HL-60/S4 treated with retinoic acid at 250 ng/mL for 4 days and 3 days (cell line): Measurements from ENCODE around the gene TJP1.
"Not testable (repeated sequence)": the region's sequence is repeated elsewhere in the genome, so short reads cannot be mapped to it uniquely, and the experiment has no call there.

ENCODE experiments used
- in situ Hi-C: fragments of 300-500 bp; cut with MboI; formaldehyde crosslinking; loops from 2 replicates; pipeline ENCODE4 v1.7.0; 2022; ENCODE audit warnings: low sequenced_read_pairs

The TJP1 gene

GRCh38 chr15:29756358-29757267 lies 65.7 kb downstream of the TJP1 start:
- in situ Hi-C loops, result no loop called here

GRCh38 chr15:29754009-29754408 lies 68.3 kb downstream of the TJP1 start:
- in situ Hi-C loops, result not testable (repeated sequence)

GRCh38 chr15:29753506-29753905 lies 68.8 kb downstream of the TJP1 start:
- in situ Hi-C loops, result no loop called here

DNA sequence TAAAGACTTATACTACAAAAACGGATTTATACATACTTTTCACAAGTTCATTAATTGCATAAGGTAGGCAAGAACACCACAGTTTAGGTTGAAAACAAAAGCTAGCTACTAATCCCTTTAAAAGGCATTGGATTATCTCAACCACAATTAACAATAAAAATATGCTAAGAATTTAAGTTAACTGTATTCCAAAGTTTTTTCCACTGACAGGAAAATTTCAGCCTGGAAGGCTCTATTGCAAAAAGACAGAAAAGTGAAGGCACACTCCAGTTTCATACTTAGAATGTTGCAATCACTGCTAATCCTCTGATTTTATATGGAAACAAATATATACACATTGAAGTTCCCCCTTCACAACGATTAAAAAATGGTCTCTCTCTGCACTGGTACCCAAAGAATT lies 71.5 kb downstream of the TJP1 start:
- in situ Hi-C loops, result no loop called here

- in situ Hi-C loops, result no loop called here
Observed at GRCh38 chr15:29749365-29750086, 72.7 kb downstream of the TJP1 start.

GRCh38 chr15:29747837-29748417 lies 74.3 kb downstream of the TJP1 start:
- in situ Hi-C loops, result no loop called here

- in situ Hi-C loops, result no loop called here
Observed at GRCh38 chr15:29743475-29743874, 78.8 kb downstream of the TJP1 start.

DNA sequence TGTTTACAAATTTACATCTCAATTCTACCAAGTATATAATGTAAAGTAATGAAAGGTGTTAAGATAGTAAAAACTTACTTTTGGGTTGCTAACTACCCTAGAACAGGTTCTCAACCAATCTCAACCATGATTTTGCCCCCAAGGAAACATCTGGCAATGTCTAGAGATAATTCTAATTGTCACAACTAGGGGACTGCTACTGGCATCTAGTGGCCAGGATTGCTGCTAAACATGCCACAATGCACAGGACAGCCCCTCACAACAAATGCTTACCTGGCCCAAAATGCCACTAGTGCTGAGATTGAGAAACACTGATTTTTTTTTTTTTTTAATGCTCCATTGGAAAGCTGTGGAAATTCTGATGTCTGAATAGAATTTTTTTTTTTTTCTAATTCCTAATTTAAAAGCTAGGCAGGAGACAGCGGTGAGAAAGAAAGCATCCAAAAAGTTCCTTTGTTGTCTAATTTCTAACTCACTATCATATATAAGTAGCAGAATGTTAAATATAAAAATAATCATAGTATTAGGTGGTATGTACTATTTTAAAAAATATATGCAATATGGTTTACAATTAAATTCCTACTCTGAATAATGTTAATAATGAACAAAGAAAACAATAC lies 81.5 kb downstream of the TJP1 start:
- in situ Hi-C loops, result no loop called here

DNA sequence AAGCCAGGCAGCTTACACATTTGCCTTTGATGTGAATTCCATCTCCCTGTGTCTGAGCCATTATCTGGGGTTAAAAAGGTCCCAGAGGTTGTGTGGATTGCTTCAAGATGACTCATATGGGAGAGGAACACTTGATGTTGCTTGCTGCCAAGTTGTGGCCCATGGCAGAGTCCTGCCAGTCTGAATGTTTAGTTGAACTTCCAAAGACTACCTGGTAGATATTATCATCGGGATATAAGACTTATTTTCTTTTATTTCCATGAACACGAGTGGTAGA lies 85.6 kb downstream of the TJP1 start:
- in situ Hi-C loops, result no loop called here

DNA sequence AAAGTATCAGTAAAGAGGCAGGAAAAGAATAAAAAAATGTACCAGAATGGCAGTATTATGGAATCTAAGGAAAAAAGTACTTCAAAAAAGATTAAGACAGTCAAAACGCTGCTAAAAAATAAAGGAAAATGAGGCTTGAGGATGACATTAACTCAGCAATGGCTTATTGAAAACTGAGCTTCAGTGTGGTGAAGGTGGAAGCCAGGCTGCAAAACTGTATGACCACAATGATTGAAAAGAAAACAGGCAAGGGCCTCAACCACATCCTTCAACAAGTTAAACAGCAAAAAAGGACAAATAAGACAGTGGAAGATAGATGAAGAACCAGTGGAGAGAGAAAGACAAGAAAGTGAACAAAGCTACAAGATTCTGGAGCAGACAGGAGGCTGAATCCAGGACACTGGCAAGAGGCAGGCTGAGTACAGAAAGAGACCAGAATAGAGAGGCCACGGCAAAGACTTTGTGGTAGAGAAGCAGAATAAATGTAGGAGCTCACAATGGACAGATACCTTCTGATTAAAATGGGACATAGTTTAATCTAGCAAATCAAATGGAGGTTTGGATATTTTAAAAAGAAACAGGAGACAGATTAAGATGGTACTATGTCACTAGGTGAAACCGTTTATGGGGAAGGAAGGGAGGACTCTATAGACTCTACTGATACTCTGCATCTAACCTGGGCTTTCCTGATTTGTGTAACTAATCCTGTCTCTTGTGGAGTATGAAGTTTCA lies 86.1 kb downstream of the TJP1 start:
- in situ Hi-C loops, result no loop called here

DNA sequence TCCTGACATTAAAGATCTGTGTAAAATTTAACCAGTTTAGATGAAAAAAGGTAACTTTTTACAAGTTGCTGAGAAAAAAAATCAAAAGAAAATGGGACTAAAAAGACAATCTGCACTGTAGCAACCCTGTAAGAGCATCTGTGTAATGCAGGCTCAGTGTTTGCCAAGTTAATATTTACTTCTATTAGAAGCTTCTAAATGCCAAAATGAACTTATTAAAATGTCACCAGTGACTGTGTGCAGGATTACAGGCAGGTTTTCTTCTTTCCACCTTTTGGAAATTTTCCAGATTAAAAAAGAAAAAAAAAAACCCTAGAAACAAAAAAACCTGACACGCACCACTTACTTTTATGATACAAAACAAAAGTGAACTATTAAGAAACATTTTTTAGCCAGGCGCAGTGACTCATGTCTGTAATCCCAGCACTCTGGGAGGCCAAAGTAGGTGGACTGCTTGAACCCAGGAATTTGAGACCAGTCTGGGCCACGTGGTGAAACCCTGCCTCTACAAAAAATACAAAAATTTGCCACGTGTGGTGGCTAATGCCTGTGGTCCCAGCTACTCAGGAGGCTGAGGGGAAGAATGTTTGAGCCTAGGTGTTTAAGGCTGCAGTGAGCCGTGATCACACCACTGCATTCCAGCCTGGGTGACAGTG lies 87.2 kb downstream of the TJP1 start:
- in situ Hi-C loops, result no loop called here

- in situ Hi-C loops, result no loop called here
Observed at GRCh38 chr15:29731865-29732264, 90.4 kb downstream of the TJP1 start.

GRCh38 chr15:29730471-29730870 lies 91.8 kb downstream of the TJP1 start:
- in situ Hi-C loops, result not testable (repeated sequence)

DNA sequence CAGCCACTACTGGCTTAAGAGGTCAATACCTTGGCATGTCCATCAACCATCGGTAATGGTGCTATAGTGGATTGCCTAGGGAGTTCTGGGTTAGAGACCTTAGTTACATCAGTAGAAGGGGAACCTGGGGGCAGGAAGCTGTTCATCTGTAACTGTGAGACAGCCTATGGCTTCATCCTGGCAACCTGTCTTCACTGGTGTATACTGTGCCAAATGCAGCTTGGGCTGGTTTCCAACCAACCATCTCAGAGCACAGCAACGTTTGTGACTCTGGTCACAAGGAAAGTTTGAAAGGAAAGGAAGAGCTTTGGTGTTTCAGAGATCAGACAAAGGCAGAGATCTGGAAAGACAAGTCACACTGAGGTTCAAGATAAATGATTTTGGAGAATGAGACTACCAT lies 93.8 kb downstream of the TJP1 start:
- in situ Hi-C loops, result no loop called here

GRCh38 chr15:29727871-29728270 lies 94.4 kb downstream of the TJP1 start:
- in situ Hi-C loops, result no loop called here

DNA sequence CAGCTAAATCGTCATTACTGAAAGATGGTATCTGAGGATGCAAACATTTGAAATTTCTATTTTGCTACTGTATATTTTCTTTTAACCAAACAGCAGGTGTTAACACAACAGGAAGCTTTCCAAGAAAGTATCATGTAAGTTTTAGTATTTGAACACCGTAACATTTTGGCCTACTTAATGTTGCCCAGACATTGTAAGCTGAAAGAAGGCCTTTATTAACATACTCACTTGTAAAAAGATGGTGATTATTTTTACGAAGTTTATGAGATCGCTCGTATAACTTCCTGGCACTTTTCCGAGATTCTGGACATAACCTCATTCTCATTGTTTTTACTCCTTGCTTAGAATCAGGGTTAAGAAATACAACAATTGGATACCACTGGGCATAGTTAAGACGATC lies 95.7 kb downstream of the TJP1 start:
- in situ Hi-C loops, result no loop called here

- in situ Hi-C loops, result no loop called here
Observed at GRCh38 chr15:29724026-29724425, 98.2 kb downstream of the TJP1 start.

DNA sequence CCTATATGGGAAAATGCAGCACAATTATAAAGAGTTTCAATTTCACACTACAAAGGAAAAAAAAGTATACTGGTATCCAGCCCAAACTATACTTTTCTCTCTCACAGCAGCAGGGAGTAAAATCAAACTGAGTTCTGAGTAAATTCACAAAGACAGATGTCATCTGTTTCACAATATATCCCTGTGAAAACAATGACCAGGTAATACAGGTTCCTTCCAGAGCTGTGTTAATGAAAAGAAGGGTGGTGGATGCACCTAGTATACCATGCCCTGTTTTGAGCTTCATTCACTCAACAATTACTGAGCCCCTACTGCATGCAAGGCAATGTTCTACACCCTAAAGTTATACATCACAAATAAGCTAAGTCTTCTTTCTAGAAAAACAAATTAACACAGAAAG lies 108.5 kb downstream of the TJP1 start:
- in situ Hi-C loops, result no loop called here

DNA sequence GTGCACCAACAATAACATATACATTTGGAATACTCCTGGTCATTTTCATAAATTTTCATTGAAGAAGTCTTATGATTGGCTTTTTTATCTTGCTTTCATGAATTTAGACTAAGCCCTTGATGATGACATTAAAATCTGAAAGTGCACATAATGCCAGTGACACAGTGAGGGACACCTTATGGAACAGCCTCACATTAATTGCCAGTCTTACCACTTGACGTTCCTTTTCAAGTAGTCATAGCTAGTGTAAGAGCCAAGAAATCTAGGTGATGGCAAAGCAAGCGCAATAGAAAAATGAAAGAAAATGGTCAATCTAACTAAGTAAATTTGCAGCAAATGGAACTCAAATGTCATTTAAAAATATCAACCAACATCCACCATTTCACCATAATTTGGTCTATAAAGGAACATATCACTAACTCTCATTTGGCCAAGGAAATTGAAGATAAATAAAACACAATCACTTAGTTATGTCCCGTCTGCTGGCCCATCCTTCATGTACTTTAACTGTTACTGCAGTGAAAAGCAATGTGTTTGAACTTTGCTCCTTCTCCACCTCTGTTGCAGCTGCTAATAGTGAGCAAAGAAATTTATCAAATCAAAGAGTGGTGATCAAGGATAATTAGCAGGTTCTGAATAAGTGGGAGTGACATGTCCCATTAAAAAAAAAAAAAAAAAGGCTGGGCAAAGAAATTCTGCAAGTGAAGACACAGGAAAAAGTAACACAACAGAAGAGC lies 110.0 kb downstream of the TJP1 start:
- in situ Hi-C loops, result no loop called here

GRCh38 chr15:29711531-29711930 lies 110.7 kb downstream of the TJP1 start:
- in situ Hi-C loops, result no loop called here
